Stomach (tissue), 9 donors: ENCODE measurements around the gene MRPS12. TPM values are rescaled to one million over a fixed set of nuclear protein-coding genes. Genes with fewer than 3 reads are reported as not detected.

Experiments used
- DNase-seq, 2 donors: peaks; one replicate each; pipeline versions ENCODE4 v3.0.0 to v3.0.0-alpha.2; 2013 to 2019
- H3K27ac ChIP-seq, 5 donors: fragments of 200-600 bp in 4 of 5; sonication (generic) in 4 of 5; one replicate each; pipeline ENCODE4 v1.5.1; 2013 to 2019; ENCODE audit warnings: mild to moderate bottlenecking in 1 of 5, moderate library complexity in 1 of 5
- H3K27me3 ChIP-seq, 3 donors: fragments of 200-600 bp; sonication (generic); one replicate each; pipeline ENCODE4 v1.5.1; 2017 to 2019; ENCODE audit warnings: mixed run types in 1 of 3
- H3K36me3 ChIP-seq, 4 donors: fragments of 200-600 bp; sonication (generic); 1 replicate in 3 of 4; 2 replicates in 1 of 4; pipeline ENCODE4 v1.5.1; 2016 to 2019
- H3K4me1 ChIP-seq, 4 donors: fragments of 200-600 bp; sonication (generic); one replicate each; pipeline ENCODE4 v1.5.1; 2016 to 2019
- H3K4me3 ChIP-seq, 4 donors: fragments of 200-600 bp; sonication (generic) in 3 of 4; one replicate each; pipeline ENCODE4 v1.5.1; 2016 to 2019; ENCODE audit warnings: mild to moderate bottlenecking in 1 of 4
- H3K9me3 ChIP-seq, 4 donors: fragments of 200-600 bp; sonication (generic); one replicate each; pipeline ENCODE4 v1.5.1; 2016 to 2019
- CTCF ChIP-seq, 7 experiments: fragments of 450-650 bp in 4 of 7; fragments of 200-600 bp in 3 of 7; sonication (generic) in 3 of 7; IDR thresholded peaks; one replicate each; pipeline ENCODE4 v1.5.1; 2016 to 2019; ENCODE audit warnings: antibody characterized with exemption in 7 of 7, control low read depth in 2 of 7, mild to moderate bottlenecking in 1 of 7
- EP300 ChIP-seq: sonication (generic); formaldehyde crosslinking; IDR thresholded peaks from one replicate; pipeline ENCODE4 v1.6.1; 2017; ENCODE audit warnings: antibody characterized with exemption
- POLR2A ChIP-seq, 4 donors: fragments of 450-650 bp; IDR thresholded peaks; one replicate each; pipeline ENCODE4 v1.6.1; 2016; ENCODE audit warnings: antibody characterized with exemption in 4 of 4, control low read depth in 2 of 4, mild to moderate bottlenecking in 1 of 4, moderate library complexity in 1 of 4
- POLR2AphosphoS5 ChIP-seq, 3 donors: sonication (generic); formaldehyde crosslinking; IDR thresholded peaks; one replicate each; pipeline ENCODE4 v1.6.1; 2016; ENCODE audit warnings: antibody characterized with exemption in 3 of 3
- WGBS, 5 donors: extraction: QIAGEN DNeasy Blood & Tissue Kit in 3 of 5; methylation state at CpG; one replicate each; pipeline versions ENCODE4 v1.1.5 to v1.1.7; 2013 to 2018; 5-methylcytosine and 5-hydroxymethylcytosine counted together
- intact Hi-C: fragments of 100-400 bp; cut with DNase I; formaldehyde crosslinking; loops from one replicate; pipeline ENCODE4 v1.15.1; 2023; ENCODE audit warnings: low total_unique reads
- polyA plus RNA-seq, 3 donors: library from polyadenylated mRNA; stranded (reverse); fragments of 200-250 nt; gene quantifications; one replicate each; pipeline ENCODE4 v1.2.3, GENCODE V29; 2013
- total RNA-seq, 5 donors: library from RNA; depleted of rRNA; stranded (reverse); fragments of >200 nt; gene quantifications; one replicate each; pipeline versions ENCODE4 v1.1.0 to v1.2.3, GENCODE V29; 2014 to 2016
- donor health status: healthy with polysubstance abuse.
- donor health status: Bipolar disorder and iron deficiency.
- donor health status: healthy.

The MRPS12 gene
- total and polyA plus RNA-seq, 8 donors = 3.8 to 73.1 (median 34.6) TPM

GRCh38 chr19:38893341-38893771, 37.4 kb upstream of the MRPS12 start:
- 75 to 93% (median 88%) methylated on average over 11 to 14 of the region's 14 CpGs for WGBS, 5 donors

DNA sequence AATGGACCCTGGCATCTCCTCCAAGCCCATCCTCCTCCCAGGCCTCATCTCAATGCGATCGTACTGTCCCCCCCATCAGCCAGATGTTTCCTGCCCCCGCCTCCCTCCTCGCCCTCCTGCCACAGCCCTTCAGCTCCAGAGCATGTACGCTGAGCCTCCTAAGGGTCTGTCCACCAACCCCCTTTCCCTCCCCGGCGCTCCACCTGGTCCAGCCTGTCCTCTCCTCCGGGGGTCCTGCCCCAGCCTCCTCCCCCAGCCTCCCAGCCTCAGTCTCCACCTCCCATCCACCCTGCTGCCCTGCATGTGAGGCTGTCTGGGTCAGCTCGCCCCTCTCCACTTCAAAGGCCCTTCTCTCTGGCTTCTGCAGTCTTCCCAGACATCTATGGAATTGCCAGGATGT, 35.8 kb upstream of the MRPS12 start:
- H3K4me3 ChIP-seq = no peak overlapping the region
- H3K9me3 ChIP-seq = no peaks in the 10 kb centered on the region
- peaks cover 7 to 48% (median 41%) of the 10 kb centered on the region in 4 donors for H3K36me3 ChIP-seq
- no peak for DNase-seq
- 62 to 85% (median 81%) methylated on average over 9 of the region's 9 CpGs for WGBS, 5 donors
- no peak overlapping the region for H3K27ac ChIP-seq
- peaks cover 13 to 44% (median 22%) of the 10 kb centered on the region in 4 donors for H3K4me1 ChIP-seq
- TF ChIP-seq EP300 (no peak), CTCF (IDR thresholded peaks at IDR 0.05) (no peak), POLR2AphosphoS5 (IDR thresholded peaks at IDR 0.05) (no peak), POLR2A (IDR thresholded peaks at IDR 0.05) (no peak)
- intact Hi-C loops = no loop called here
- H3K27me3 ChIP-seq = no peaks in the 10 kb centered on the region

More at GRCh38 chr19:38893341-38893771, 37.4 kb upstream of the MRPS12 start:
- Histone ChIP-seq H3K27ac (no peak overlapping the region), H3K9me3 (no peaks in the 10 kb centered on the region), H3K4me1 (peaks cover 7 to 37% (median 15%) of the 10 kb centered on the region in 4 donors), H3K4me3 (no peak overlapping the region), H3K36me3 (peaks cover 23 to 64% (median 57%) of the 10 kb centered on the region in 4 donors), H3K27me3 (no peaks in the 10 kb centered on the region)
- no peak for DNase-seq
- TF ChIP-seq POLR2AphosphoS5 (IDR thresholded peaks at IDR 0.05) = no peak
- TF ChIP-seq CTCF (IDR thresholded peaks at IDR 0.05) = no peak
- TF ChIP-seq EP300 = no peak
- no peak for TF ChIP-seq POLR2A (IDR thresholded peaks at IDR 0.05)
- intact Hi-C loops = no loop called here

DNA sequence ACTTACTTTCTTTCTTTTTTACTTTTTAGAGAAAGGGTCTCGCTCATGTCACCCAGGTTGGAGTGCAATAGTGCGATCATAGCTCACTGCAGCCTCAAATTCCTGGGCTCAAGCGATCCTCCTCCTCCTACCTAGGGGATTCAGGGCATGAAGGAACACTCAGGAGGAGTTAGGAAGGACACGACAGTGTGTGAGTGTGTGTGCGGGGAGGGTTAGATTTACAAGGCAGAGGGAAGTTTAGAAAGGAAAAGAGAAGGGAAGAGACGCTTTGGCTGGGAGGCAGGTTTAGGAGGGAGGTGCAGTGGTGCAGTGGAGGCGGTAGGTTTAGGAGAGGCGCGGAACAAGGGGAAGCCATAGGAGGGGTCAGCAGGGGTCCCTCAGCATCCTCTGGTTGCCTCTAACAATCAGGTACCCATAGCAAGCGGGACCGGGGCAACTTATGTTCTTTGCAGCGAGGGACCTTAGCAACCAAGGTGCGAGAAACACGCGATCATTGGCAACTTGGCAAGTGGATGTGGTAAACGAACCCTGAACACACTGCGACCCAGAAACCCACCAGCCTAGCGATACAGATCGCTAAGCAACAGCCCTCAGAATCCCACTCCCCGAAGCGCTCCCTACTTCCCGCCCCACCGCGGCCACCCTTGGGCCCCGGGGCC, 31.8 kb upstream of the MRPS12 start:
- Histone ChIP-seq H3K36me3 (peaks cover 0 to 12% (median 4%) of the 10 kb centered on the region in 4 donors), H3K27me3 (no peaks in the 10 kb centered on the region), H3K4me3 (peak overlapping the region; percentile 64 to 96 (median 74)), H3K4me1 (peaks cover 20 to 64% (median 37%) of the 10 kb centered on the region in 4 donors), H3K9me3 (no peaks in the 10 kb centered on the region), H3K27ac (peak overlapping the region; percentile 89 to 99 (median 95))
- TF ChIP-seq POLR2AphosphoS5 (IDR thresholded peaks at IDR 0.05) = no peak
- no peak for TF ChIP-seq EP300
- no peak for TF ChIP-seq CTCF (IDR thresholded peaks at IDR 0.05)
- TF ChIP-seq POLR2A (IDR thresholded peaks at IDR 0.05) = no peak
- intact Hi-C loops = no loop called here
- DNase-seq = peak in 1 of 2 donors; percentile 27
- WGBS, 5 donors = 4 to 9% (median 8%) methylated on average over 14 to 25 of the region's 25 CpGs

GRCh38 chr19:38899447-38900201, 31.1 kb upstream of the MRPS12 start, which contains the start of the genes NFKBIB and SIRT2:
TSS of gene NFKBIB (plus strand) at chr19:38899969. CDS start at chr19:38900033, 64 bp downstream.
TSS of gene SIRT2 (minus strand) at chr19:38899618. CDS start at chr19:38899521, 97 bp downstream.
- peak; percentile 74 to 96 (median 92) for TF ChIP-seq POLR2AphosphoS5 (IDR thresholded peaks at IDR 0.05)
- TF ChIP-seq EP300 = peak; percentile 29
- peak in 2 of 4 donors; percentile 70 to 86 for TF ChIP-seq POLR2A (IDR thresholded peaks at IDR 0.05)
- TF ChIP-seq CTCF (IDR thresholded peaks at IDR 0.05) = no peak
- H3K4me3 ChIP-seq = peak within 1 kb of the TSS; percentile 64 to 96 (median 74)
- peak; percentile 100 for DNase-seq
- intact Hi-C loops = no loop called here
- 0% methylated on average over 45 to 64 of the region's 64 CpGs for WGBS, 5 donors
- H3K36me3 ChIP-seq = peaks cover 1 to 11% (median 4%) of the 10 kb centered on the region in 4 donors
- H3K4me1 ChIP-seq = peaks cover 20 to 64% (median 37%) of the 10 kb centered on the region in 4 donors
- peak within 1 kb of the TSS; percentile 93 to 99 (median 96) for H3K27ac ChIP-seq
- H3K9me3 ChIP-seq = no peaks in the 10 kb centered on the region
- no peaks in the 10 kb centered on the region for H3K27me3 ChIP-seq
